Vagina (tissue), 2 donors: Measurements from ENCODE around the gene DYSF.

Experiments
- CTCF ChIP-seq, 3 experiments: fragments of 450-650 bp in 2 of 3; fragments of 200-600 bp in 1 of 3; sonication (generic) in 1 of 3; IDR thresholded peaks; one replicate each; pipeline ENCODE4 v1.5.1; 2017 to 2019; ENCODE audit warnings: antibody characterized with exemption in 3 of 3, mild to moderate bottlenecking in 2 of 3, moderate library complexity in 2 of 3
- POLR2A ChIP-seq, 2 donors: fragments of 450-650 bp; IDR thresholded peaks; one replicate each; pipeline ENCODE4 v1.6.1; 2017; ENCODE audit warnings: antibody characterized with exemption in 2 of 2, mild to moderate bottlenecking in 2 of 2, moderate library complexity in 2 of 2
- POLR2AphosphoS5 ChIP-seq, 2 donors: sonication (generic); formaldehyde crosslinking; IDR thresholded peaks; one replicate each; pipeline ENCODE4 v1.9.0; 2017; ENCODE audit warnings: antibody characterized with exemption in 2 of 2, mild to moderate bottlenecking in 2 of 2, low read depth in 1 of 2; ENCODE audit not compliant: insufficient read depth in 1 of 2

GRCh38 chr2:71473346-71474031, 20.1 kb downstream of the DYSF start:
- no peak for TF ChIP-seq CTCF (IDR thresholded peaks at IDR 0.05)
- no peak for TF ChIP-seq POLR2A (IDR thresholded peaks at IDR 0.05)
- TF ChIP-seq POLR2AphosphoS5 (IDR thresholded peaks at IDR 0.05; ENCODE audit: insufficient read depth in 1 of 2, low read depth in 1 of 2) = no peak
